Transverse colon (tissue), 4 donors: ENCODE data around the gene NEU2.

ENCODE experiments used
- CTCF ChIP-seq, 5 experiments: fragments of 200-600 bp in 3 of 5; fragments of 450-650 bp in 2 of 5; sonication (generic) in 3 of 5; IDR thresholded peaks; 1 replicate in 2 of 5; 2 replicates in 3 of 5; pipeline ENCODE4 v1.5.1; 2016 to 2017; ENCODE audit warnings: antibody characterized with exemption in 5 of 5, inconsistent platforms in 3 of 5, mild to moderate bottlenecking in 2 of 5, moderate library complexity in 1 of 5
- EP300 ChIP-seq: sonication (generic); formaldehyde crosslinking; IDR thresholded peaks from one replicate; pipeline ENCODE4 v1.6.1; 2017; ENCODE audit warnings: antibody characterized with exemption, low read depth
- POLR2AphosphoS5 ChIP-seq, 3 donors: sonication (generic); formaldehyde crosslinking; IDR thresholded peaks; one replicate each; pipeline ENCODE4 v1.6.1; 2016; ENCODE audit warnings: antibody characterized with exemption in 3 of 3

GRCh38 chr2:233047206-233047605, 14.7 kb downstream of the NEU2 start:
- no peak for TF ChIP-seq POLR2AphosphoS5 (IDR thresholded peaks at IDR 0.05)
- no peak for TF ChIP-seq CTCF (IDR thresholded peaks at IDR 0.05)
- TF ChIP-seq EP300 = no peak
